ENCODE results near the gene WASL. TPM values are rescaled to one million over a fixed set of nuclear protein-coding genes. Genes with fewer than 3 reads are reported as not detected.

The WASL gene
- total and polyA plus RNA-seq, 9 donors, result 11.4 to 39.4 (median 30.2) TPM

DNA sequence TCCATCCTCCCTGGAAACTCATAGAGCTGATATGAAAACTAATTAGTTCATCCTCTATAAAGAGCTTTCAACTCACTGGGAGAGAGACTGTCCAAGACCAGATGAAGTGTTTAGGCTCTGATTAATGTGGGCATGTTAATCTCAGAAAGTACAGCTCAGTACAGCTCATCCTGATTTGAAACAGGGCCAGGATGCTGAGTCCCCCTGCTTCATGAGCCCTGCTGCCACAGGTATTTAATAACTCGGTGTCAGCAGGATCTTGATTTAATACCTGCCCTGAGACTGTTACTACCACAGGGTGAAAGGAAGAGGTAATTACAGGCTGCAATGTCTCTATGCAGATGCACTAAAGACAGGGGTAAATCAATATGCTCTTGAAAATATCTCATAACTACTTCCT, 82.3 kb downstream of the WASL start:
- Histone ChIP-seq H3K27ac (ENCODE audit: low read length) (no peak overlapping the region), H3K36me3 (ENCODE audit: control insufficient read depth, insufficient read depth, low read length) (no peaks in the 10 kb centered on the region), H3K9me3 (replicated peaks; ENCODE audit: control insufficient read depth, low read depth, low read length) (no peaks in the 10 kb centered on the region), H3K4me1 (ENCODE audit: control insufficient read depth, insufficient read depth, low read length) (no peaks in the 10 kb centered on the region), H3K27me3 (ENCODE audit: control insufficient read depth, insufficient read depth, low read length) (no peaks in the 10 kb centered on the region), H3K4me3 (ENCODE audit: low read length) (no peak overlapping the region)
- no CpG with 5 or more reads among the region's 1 CpG for WGBS (ENCODE audit: insufficient coverage)
- DNase-seq, result no peak

DNA sequence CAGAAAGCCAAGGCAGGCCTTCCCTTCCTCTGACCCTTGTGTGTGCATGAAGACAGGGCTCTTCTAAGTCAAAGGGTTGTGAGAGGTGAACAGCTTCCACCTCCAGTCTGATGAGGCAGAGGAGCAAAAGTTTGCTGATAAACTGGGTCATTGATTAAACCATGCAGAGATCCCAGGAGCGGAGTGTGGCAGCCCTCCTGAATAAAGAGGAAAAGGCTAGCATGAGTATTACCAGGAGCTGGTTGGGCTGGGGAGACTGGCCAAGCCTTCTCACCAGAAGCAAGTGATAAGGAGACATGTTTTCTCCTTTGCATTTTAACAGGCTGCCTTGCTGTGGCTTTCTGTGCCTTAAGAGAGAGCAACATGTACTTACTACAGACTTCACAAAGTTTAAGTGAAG, 82.9 kb downstream of the WASL start:
- Histone ChIP-seq H3K4me3 (ENCODE audit: low read length) (no peak overlapping the region), H3K36me3 (ENCODE audit: control insufficient read depth, insufficient read depth, low read length) (no peaks in the 10 kb centered on the region)

DNA sequence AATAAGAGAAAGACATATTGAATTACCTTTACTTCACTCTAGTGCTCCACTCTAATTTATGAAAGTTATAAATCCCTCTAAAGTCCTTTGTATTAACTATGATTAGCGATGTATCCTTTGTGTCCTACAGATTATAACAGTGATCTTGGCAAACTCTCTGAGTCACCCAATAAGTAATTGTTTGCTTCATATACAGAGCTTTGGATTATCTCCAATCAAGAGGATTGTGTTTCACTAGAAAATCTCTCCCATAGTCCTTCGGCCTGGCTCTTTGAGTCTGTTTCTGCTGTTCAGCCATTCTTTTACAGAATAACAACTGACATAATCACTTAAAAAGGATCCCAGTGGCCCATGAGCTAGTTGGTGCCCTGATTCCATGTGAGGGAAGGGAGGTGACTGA, 83.6 kb downstream of the WASL start:
- Histone ChIP-seq H3K27me3 (ENCODE audit: control insufficient read depth, insufficient read depth, low read length) (no peaks in the 10 kb centered on the region), H3K36me3 (ENCODE audit: control insufficient read depth, insufficient read depth, low read length) (no peaks in the 10 kb centered on the region), H3K4me3 (ENCODE audit: low read length) (no peak overlapping the region), H3K27ac (ENCODE audit: low read length) (no peak overlapping the region), H3K4me1 (ENCODE audit: control insufficient read depth, insufficient read depth, low read length) (peaks cover 1% of the 10 kb centered on the region), H3K9me3 (replicated peaks; ENCODE audit: control insufficient read depth, low read depth, low read length) (no peaks in the 10 kb centered on the region)
- no peak for DNase-seq
- no CpG with 5 or more reads among the region's 2 CpGs for WGBS (ENCODE audit: insufficient coverage)

More for the DNA sequence above, 82.9 kb downstream of the WASL start:
- Histone ChIP-seq H3K27me3 (ENCODE audit: control insufficient read depth, insufficient read depth, low read length) (no peaks in the 10 kb centered on the region), H3K9me3 (replicated peaks; ENCODE audit: control insufficient read depth, low read depth, low read length) (no peaks in the 10 kb centered on the region), H3K4me1 (ENCODE audit: control insufficient read depth, insufficient read depth, low read length) (no peaks in the 10 kb centered on the region), H3K27ac (ENCODE audit: low read length) (no peak overlapping the region)
- WGBS (ENCODE audit: insufficient coverage), result 92% methylated on average over 1 of the region's 1 CpG
- no peak for DNase-seq

DNA sequence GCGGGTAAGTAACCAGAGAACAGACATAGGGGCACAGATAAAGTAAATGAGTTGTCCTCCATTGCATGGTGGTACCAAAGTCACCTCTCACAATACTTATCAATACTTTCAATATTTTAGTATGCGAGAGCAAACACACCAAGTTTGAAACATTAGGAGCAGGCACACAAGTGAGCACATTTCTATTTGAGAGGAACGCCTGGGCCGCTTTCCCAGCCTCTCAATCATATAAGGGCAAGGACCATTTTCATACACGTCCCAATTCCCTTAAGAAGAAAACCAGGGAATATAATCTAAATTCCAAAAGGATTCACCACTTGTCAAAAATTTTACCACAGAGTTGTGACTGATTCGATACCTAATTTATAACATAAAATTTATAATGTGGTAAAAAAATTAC, 85.6 kb downstream of the WASL start:
- Histone ChIP-seq H3K27ac (ENCODE audit: low read length) (no peak overlapping the region), H3K4me1 (ENCODE audit: control insufficient read depth, insufficient read depth, low read length) (peaks cover 2% of the 10 kb centered on the region), H3K4me3 (ENCODE audit: low read length) (no peak overlapping the region), H3K27me3 (ENCODE audit: control insufficient read depth, insufficient read depth, low read length) (no peaks in the 10 kb centered on the region), H3K9me3 (replicated peaks; ENCODE audit: control insufficient read depth, low read depth, low read length) (no peaks in the 10 kb centered on the region), H3K36me3 (ENCODE audit: control insufficient read depth, insufficient read depth, low read length) (no peaks in the 10 kb centered on the region)
- no peak for DNase-seq
- WGBS (ENCODE audit: insufficient coverage), result no CpG with 5 or more reads among the region's 6 CpGs

DNA sequence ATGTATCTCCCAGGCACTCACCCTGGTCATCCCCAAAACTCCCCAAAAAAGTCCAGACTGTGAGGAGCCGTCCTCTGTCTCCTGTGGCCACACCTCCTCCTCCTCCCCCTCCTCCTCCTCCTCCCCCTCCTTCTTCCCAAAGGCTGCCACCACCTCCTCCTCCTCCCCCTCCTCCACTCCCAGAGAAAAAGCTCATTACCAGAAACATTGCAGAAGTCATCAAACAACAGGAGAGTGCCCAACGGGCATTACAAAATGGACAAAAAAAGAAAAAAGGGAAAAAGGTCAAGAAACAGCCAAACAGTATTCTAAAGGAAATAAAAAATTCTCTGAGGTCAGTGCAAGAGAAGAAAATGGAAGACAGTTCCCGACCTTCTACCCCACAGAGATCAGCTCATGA, 86.0 kb downstream of the WASL start:
- DNase-seq, result no peak
- no peaks in the 10 kb centered on the region for H3K36me3 ChIP-seq (ENCODE audit: control insufficient read depth, insufficient read depth, low read length)
- no peaks in the 10 kb centered on the region for H3K9me3 ChIP-seq (replicated peaks; ENCODE audit: control insufficient read depth, low read depth, low read length)
- H3K4me3 ChIP-seq (ENCODE audit: low read length), result no peak overlapping the region
- H3K27me3 ChIP-seq (ENCODE audit: control insufficient read depth, insufficient read depth, low read length), result no peaks in the 10 kb centered on the region
- peaks cover 2% of the 10 kb centered on the region for H3K4me1 ChIP-seq (ENCODE audit: control insufficient read depth, insufficient read depth, low read length)
- H3K27ac ChIP-seq (ENCODE audit: low read length), result no peak overlapping the region
- whole genome bisulfite sequencing (ENCODE audit: insufficient coverage), result no CpG with 5 or more reads among the region's 3 CpGs

DNA sequence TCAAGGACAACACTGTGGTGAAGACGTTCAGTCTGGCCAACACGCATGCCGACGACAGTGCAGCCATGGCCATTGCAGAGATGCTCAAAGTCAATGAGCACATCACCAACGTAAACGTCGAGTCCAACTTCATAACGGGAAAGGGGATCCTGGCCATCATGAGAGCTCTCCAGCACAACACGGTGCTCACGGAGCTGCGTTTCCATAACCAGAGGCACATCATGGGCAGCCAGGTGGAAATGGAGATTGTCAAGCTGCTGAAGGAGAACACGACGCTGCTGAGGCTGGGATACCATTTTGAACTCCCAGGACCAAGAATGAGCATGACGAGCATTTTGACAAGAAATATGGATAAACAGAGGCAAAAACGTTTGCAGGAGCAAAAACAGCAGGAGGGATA, 86.5 kb downstream of the WASL start:
- Histone ChIP-seq H3K4me3 (ENCODE audit: low read length) (no peak overlapping the region), H3K4me1 (ENCODE audit: control insufficient read depth, insufficient read depth, low read length) (peaks cover 2% of the 10 kb centered on the region), H3K27me3 (ENCODE audit: control insufficient read depth, insufficient read depth, low read length) (no peaks in the 10 kb centered on the region), H3K9me3 (replicated peaks; ENCODE audit: control insufficient read depth, low read depth, low read length) (no peaks in the 10 kb centered on the region), H3K27ac (ENCODE audit: low read length) (no peak overlapping the region), H3K36me3 (ENCODE audit: control insufficient read depth, insufficient read depth, low read length) (no peaks in the 10 kb centered on the region)
- 91% methylated on average over 15 of the region's 15 CpGs for WGBS (ENCODE audit: insufficient coverage)
- no peak for DNase-seq

DNA sequence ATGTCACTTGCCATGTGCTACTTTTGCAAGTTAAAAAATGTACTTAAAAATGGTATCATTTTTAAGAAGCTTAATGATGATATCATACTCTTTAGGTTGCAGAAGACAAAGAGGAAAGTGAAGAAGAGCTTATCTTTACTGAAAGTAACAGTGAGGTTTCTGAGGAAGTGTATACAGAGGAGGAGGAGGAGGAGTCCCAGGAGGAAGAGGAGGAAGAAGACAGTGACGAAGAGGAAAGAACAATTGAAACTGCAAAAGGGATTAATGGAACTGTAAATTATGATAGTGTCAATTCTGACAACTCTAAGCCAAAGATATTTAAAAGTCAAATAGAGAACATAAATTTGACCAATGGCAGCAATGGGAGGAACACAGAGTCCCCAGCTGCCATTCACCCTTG, 87.0 kb downstream of the WASL start:
- DNase-seq, result no peak
- H3K36me3 ChIP-seq (ENCODE audit: control insufficient read depth, insufficient read depth, low read length), result no peaks in the 10 kb centered on the region
- no CpG with 5 or more reads among the region's 1 CpG for WGBS (ENCODE audit: insufficient coverage)
- peaks cover 2% of the 10 kb centered on the region for H3K4me1 ChIP-seq (ENCODE audit: control insufficient read depth, insufficient read depth, low read length)
- H3K27me3 ChIP-seq (ENCODE audit: control insufficient read depth, insufficient read depth, low read length), result no peaks in the 10 kb centered on the region
- no peaks in the 10 kb centered on the region for H3K9me3 ChIP-seq (replicated peaks; ENCODE audit: control insufficient read depth, low read depth, low read length)
- no peak overlapping the region for H3K4me3 ChIP-seq (ENCODE audit: low read length)
- no peak overlapping the region for H3K27ac ChIP-seq (ENCODE audit: low read length)

DNA sequence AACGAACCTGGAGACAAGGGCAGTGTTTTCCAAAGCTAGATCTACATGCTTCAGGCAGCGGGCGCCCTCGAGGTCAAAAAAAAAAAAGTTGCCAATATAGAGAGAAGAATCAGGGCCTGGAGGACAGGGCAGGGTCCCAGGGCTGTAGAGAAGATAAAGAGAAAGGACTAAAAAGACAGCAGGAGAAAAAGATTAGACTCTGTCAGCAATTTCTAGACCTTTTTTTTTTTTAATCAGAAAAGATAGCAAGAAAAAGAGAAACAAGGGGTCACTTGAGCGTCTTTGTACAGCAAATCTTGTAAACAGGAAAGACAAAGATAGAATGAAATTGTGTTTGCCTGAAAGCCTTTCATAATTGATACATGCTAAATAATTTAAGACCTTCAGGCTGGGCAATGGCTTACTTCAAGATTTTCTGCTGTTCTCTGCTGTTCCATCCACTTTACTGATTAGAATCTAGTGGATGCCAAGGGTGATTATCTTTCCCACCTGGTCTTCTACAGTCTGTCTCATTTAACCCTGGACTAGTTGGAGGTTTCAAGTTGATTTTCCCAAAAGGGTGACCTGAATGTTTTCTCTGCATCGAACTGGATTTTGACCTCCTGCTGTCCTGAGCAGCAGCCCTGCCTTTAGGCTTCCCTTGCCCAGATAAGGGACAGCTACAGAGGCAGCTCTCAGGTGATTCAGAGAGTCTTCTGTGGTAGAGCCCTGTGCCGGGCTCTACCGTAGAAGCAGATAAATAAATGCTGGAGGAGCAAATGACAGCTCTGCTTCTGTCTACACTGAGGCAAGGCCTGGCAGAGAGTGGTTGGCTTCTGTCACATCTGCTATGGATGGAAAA, 88.1 kb downstream of the WASL start:
- Histone ChIP-seq H3K4me3 (ENCODE audit: low read length) (no peak overlapping the region), H3K4me1 (ENCODE audit: control insufficient read depth, insufficient read depth, low read length) (peaks cover 2% of the 10 kb centered on the region), H3K36me3 (ENCODE audit: control insufficient read depth, insufficient read depth, low read length) (no peaks in the 10 kb centered on the region), H3K27me3 (ENCODE audit: control insufficient read depth, insufficient read depth, low read length) (no peaks in the 10 kb centered on the region), H3K9me3 (replicated peaks; ENCODE audit: control insufficient read depth, low read depth, low read length) (no peaks in the 10 kb centered on the region), H3K27ac (ENCODE audit: low read length) (no peak overlapping the region)
- no peak for DNase-seq
- 69% methylated on average over 7 of the region's 8 CpGs for WGBS (ENCODE audit: insufficient coverage)

DNA sequence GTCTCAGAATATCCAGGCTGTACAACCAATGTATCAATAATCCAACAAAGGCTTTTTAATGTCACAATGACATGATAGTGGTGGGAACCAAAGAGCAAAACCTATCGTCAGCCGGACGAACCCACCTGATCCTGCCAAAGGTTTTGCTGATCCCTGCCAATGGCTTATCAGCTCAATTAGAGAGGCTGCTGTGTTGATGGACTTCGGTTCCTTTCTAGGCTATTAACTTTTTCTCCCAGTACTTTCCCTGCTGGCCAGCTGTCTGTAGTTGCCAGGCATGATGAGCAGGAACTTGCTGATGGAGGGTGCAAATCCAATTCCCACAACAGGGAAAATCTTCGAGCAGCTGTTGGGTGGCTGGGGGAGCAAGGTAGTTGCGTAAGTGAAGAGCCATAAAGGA, 90.8 kb downstream of the WASL start:
- Histone ChIP-seq H3K36me3 (ENCODE audit: control insufficient read depth, insufficient read depth, low read length) (no peaks in the 10 kb centered on the region), H3K27me3 (ENCODE audit: control insufficient read depth, insufficient read depth, low read length) (no peaks in the 10 kb centered on the region), H3K27ac (ENCODE audit: low read length) (peak overlapping the region; percentile 25), H3K4me1 (ENCODE audit: control insufficient read depth, insufficient read depth, low read length) (peaks cover 2% of the 10 kb centered on the region), H3K9me3 (replicated peaks; ENCODE audit: control insufficient read depth, low read depth, low read length) (no peaks in the 10 kb centered on the region), H3K4me3 (ENCODE audit: low read length) (peak overlapping the region; percentile 21)
- no peak for DNase-seq
- WGBS (ENCODE audit: insufficient coverage), result 78% methylated on average over 3 of the region's 6 CpGs

DNA sequence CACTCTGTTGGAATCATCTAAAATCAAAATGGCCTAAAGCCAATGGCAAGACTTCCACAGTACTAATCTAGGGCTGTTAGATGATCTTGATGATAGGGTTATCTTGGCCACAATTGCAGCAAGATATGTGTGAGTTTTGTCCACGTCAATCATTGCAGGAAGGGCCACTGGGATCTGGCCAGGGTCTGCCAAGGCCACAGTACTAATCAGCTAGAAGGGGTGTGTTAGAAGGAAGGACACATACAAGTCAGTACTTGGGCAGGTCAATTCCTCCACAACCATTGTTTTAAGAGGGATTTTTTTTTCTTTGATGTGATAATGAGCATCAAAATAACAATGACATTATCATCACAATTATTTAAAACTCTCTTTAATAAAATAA, 91.5 kb downstream of the WASL start:
- Histone ChIP-seq H3K9me3 (replicated peaks; ENCODE audit: control insufficient read depth, low read depth, low read length) (no peaks in the 10 kb centered on the region), H3K27ac (ENCODE audit: low read length) (peak overlapping the region; percentile 89), H3K4me1 (ENCODE audit: control insufficient read depth, insufficient read depth, low read length) (peaks cover 2% of the 10 kb centered on the region), H3K36me3 (ENCODE audit: control insufficient read depth, insufficient read depth, low read length) (no peaks in the 10 kb centered on the region), H3K27me3 (ENCODE audit: control insufficient read depth, insufficient read depth, low read length) (no peaks in the 10 kb centered on the region), H3K4me3 (ENCODE audit: low read length) (peak overlapping the region; percentile 43)
- 86% methylated on average over 1 of the region's 1 CpG for WGBS (ENCODE audit: insufficient coverage)
- peak; percentile 35 for DNase-seq
